GM21825 (cell line): ENCODE measurements around the gene YARS1.

Source experiments
- ATAC-seq: cut with Tn5 transposase; IDR thresholded peaks from one replicate; pipeline ENCODE4 v1.9.1; 2021; ENCODE audit warnings: mild to moderate bottlenecking, moderate library complexity; ENCODE audit not compliant: unreplicated experiment

The YARS1 gene

GRCh38 chr1:32766328-32766972 is 50.7 kb downstream of the YARS1 start:
- ATAC-seq = no peak

GRCh38 chr1:32765570-32766327 is 51.4 kb downstream of the YARS1 start:
- ATAC-seq = no peak

GRCh38 chr1:32764826-32765569 is 52.2 kb downstream of the YARS1 start:
- no peak for ATAC-seq

- no peak for ATAC-seq
These were observed 53.9 kb downstream of the YARS1 start for GRCh38 chr1:32763221-32763620.

GRCh38 chr1:32761936-32762335 is 55.2 kb downstream of the YARS1 start:
- ATAC-seq = no peak

- no peak for ATAC-seq
These were observed 55.8 kb downstream of the YARS1 start for GRCh38 chr1:32761253-32761877.

- ATAC-seq = no peak
These were observed 57.0 kb downstream of the YARS1 start for GRCh38 chr1:32759997-32760623.

GRCh38 chr1:32759521-32759981 is 57.6 kb downstream of the YARS1 start:
- no peak for ATAC-seq

GRCh38 chr1:32758795-32759430 is 58.2 kb downstream of the YARS1 start:
- ATAC-seq = no peak

- no peak for ATAC-seq
These were observed 58.9 kb downstream of the YARS1 start for GRCh38 chr1:32758177-32758794.

GRCh38 chr1:32757213-32757895 is 59.8 kb downstream of the YARS1 start:
- ATAC-seq = no peak

- no peak for ATAC-seq
These were observed 61.4 kb downstream of the YARS1 start for GRCh38 chr1:32755810-32756159.

- no peak for ATAC-seq
These were observed 61.9 kb downstream of the YARS1 start for GRCh38 chr1:32755098-32755809.

GRCh38 chr1:32754317-32755097 is 62.7 kb downstream of the YARS1 start:
- ATAC-seq = peak; percentile 20

GRCh38 chr1:32753532-32754316 is 63.4 kb downstream of the YARS1 start:
- ATAC-seq = peak; percentile 56

GRCh38 chr1:32749771-32750170 is 67.4 kb downstream of the YARS1 start:
- ATAC-seq = no peak

GRCh38 chr1:32749332-32749731 is 67.8 kb downstream of the YARS1 start:
- ATAC-seq = no peak
